ENCODE data around the gene LPIN3. TPM values are rescaled to one million over a fixed set of nuclear protein-coding genes. Genes with fewer than 3 reads are reported as not detected.

LPIN3 gene
- total and polyA plus RNA-seq, 2 of the 4 experiments (the other 2 are of a cell fraction): 2.3 to 8.3 TPM

GRCh38 chr20:41345729-41346067, 5.1 kb downstream of the LPIN3 start:
- ChIA-PET CTCF (interaction anchor here (1.0 to 1.3 kb wide), 2 partner anchors 16 to 173 kb away, joined by 3 to 5 read pairs; no protein-coding TSS in a partner anchor), POLR2A (ENCODE audit: unreplicated experiment) (no interaction called here)
- H3K14ac ChIP-seq (replicated peaks; ENCODE audit: low read depth, low read length): no peak overlapping the region
- no peak for TF ChIP-seq CTCF (conservative IDR thresholded peaks at IDR 0.05; ENCODE audit: low read depth, low read length)
- no peak for TF ChIP-seq NFE2L2 (IDR thresholded peaks at IDR 0.05; ENCODE audit: low read depth, low read length)
- no peak for TF ChIP-seq RFX5 (IDR thresholded peaks at IDR 0.05; ENCODE audit: low read depth, low read length)
- no peak for TF ChIP-seq POLR2A (IDR thresholded peaks at IDR 0.05; ENCODE audit: low read depth, low read length)
- no peak for TF ChIP-seq ELK1 (IDR thresholded peaks at IDR 0.05; ENCODE audit: borderline replicate concordance, low read depth, low read length)
- no peak for TF ChIP-seq BHLHE40 (IDR thresholded peaks at IDR 0.05; ENCODE audit: low read depth, low read length)
- TF ChIP-seq USF2 (IDR thresholded peaks at IDR 0.05; ENCODE audit: low read depth, low read length): no peak
- TF ChIP-seq MAFK (IDR thresholded peaks at IDR 0.05; ENCODE audit: low read depth, low read length): no peak
- no peak for TF ChIP-seq MAZ (IDR thresholded peaks at IDR 0.05; ENCODE audit: borderline replicate concordance, low read depth, low read length)
- TF ChIP-seq CEBPB (IDR thresholded peaks at IDR 0.05; ENCODE audit: low read depth, low read length): no peak
- TF ChIP-seq RAD21 (IDR thresholded peaks at IDR 0.05; ENCODE audit: low read length): no peak
- no peak overlapping the region for H2BK20ac ChIP-seq (ENCODE audit: low read depth, low read length)
- no peak overlapping the region for H3K27ac ChIP-seq (ENCODE audit: insufficient read depth, low read length)
- no peak overlapping the region for H4K8ac ChIP-seq (ENCODE audit: low read depth in 2 of 2, low read length in 2 of 2)
- no peaks in the 10 kb centered on the region for H3K9me3 ChIP-seq (ENCODE audit: control insufficient read depth, insufficient read depth, low read length)
- H3K56ac ChIP-seq (ENCODE audit: extremely low read depth, insufficient read depth, low read length): no peak overlapping the region
- H3K23ac ChIP-seq (ENCODE audit: low read depth, low read length): no peak overlapping the region
- WGBS, 2 experiments (ENCODE audit: extremely low coverage in 2 of 2, insufficient read length in 1 of 2): 100% methylated on average over 2 of the region's 17 CpGs; no CpG with 5 or more reads in 1 of the 2 experiments
- H3K4me1 ChIP-seq (ENCODE audit: control insufficient read depth, insufficient read depth, low read length): peaks cover 9% of the 10 kb centered on the region; the same call in 1 of the 2 replicates
- H3K9me1 ChIP-seq (ENCODE audit: insufficient read depth, low read length): no peaks in the 10 kb centered on the region; the same call in 1 of the 2 replicates
- in situ Hi-C loops (cut with MboI; ENCODE audit: low sequenced_read_pairs) (loop anchor here (10.0 kb wide), 1 partner anchor 371 kb away; no protein-coding TSS in a partner anchor), dilution Hi-C loops (cut with HindIII; ENCODE audit: low sequenced_read_pairs, unreplicated experiment) (no loop called here), intact Hi-C loops (cut with micrococcal nuclease) (loop anchor here (10.0 kb wide), 1 partner anchor 349 kb away; no protein-coding TSS in a partner anchor)
- H3K79me1 ChIP-seq (ENCODE audit: low read depth in 1 of 2, low read length in 2 of 2): peaks cover 0 to 6% of the 10 kb centered on the region in 2 experiments; a peak in 1 of 4 replicates
- no peak overlapping the region for H2BK120ac ChIP-seq (ENCODE audit: low read depth, low read length)
- DNase-seq (no peak), ATAC-seq (ENCODE audit: low read depth) (no peak)
- H4K91ac ChIP-seq (ENCODE audit: insufficient read depth, low read depth, low read length): no peak overlapping the region
- no peaks in the 10 kb centered on the region for H3K27me3 ChIP-seq (ENCODE audit: control insufficient read depth, insufficient read depth, low read length)
- H2BK5ac ChIP-seq (ENCODE audit: low read depth, low read length, poor library complexity, severe bottlenecking): no peak overlapping the region
- H3K9ac ChIP-seq (ENCODE audit: low read depth, low read length): no peak overlapping the region
- no peak overlapping the region for H2AK5ac ChIP-seq (ENCODE audit: low read depth, low read length)
- no peak overlapping the region for H3K4me3 ChIP-seq (ENCODE audit: insufficient read depth, low read depth, low read length)
- H4K5ac ChIP-seq (ENCODE audit: low read depth, low read length): no peak overlapping the region
- BruUV-seq (replicated peaks): no TSS peak
- H3K4me2 ChIP-seq (ENCODE audit: low read depth, low read length): no peak overlapping the region
- H2AFZ ChIP-seq (replicated peaks; ENCODE audit: low read length, poor library complexity): no peak overlapping the region
- no peaks in the 10 kb centered on the region for H4K20me1 ChIP-seq (ENCODE audit: insufficient read depth, low read length)
- H3K36me3 ChIP-seq (ENCODE audit: control insufficient read depth, insufficient read depth, low read length): no peaks in the 10 kb centered on the region; the same call in 1 of the 2 replicates
- no peak overlapping the region for H3K4ac ChIP-seq (ENCODE audit: low read depth, low read length)
- H2AK9ac ChIP-seq (replicated peaks; ENCODE audit: low read depth, low read length, poor library complexity): no peak overlapping the region
- no peak overlapping the region for H3K18ac ChIP-seq (ENCODE audit: low read depth, low read length)
- no peak overlapping the region for H2BK15ac ChIP-seq (ENCODE audit: low read depth, low read length)

Data from IMR-90 (cell line).